Uterus (tissue), 2 donors: ENCODE measurements around the gene PHLDA2.

Source experiments
- POLR2A ChIP-seq, 2 donors: fragments of 450-650 bp; IDR thresholded peaks; one replicate each; pipeline ENCODE4 v1.6.1; 2016; ENCODE audit warnings: antibody characterized with exemption in 2 of 2, mild to moderate bottlenecking in 1 of 2, moderate library complexity in 1 of 2
- TF ChIP-seq, protein P1 (sequence below), 4 experiments: fragments of 200-600 bp in 2 of 4; fragments of 450-650 bp in 2 of 4; sonication (generic) in 2 of 4; IDR thresholded peaks; one replicate each; pipeline ENCODE4 v1.5.1; 2016 to 2019; ENCODE audit warnings: antibody characterized with exemption in 4 of 4, mild to moderate bottlenecking in 2 of 4, moderate library complexity in 1 of 4

DNA sequence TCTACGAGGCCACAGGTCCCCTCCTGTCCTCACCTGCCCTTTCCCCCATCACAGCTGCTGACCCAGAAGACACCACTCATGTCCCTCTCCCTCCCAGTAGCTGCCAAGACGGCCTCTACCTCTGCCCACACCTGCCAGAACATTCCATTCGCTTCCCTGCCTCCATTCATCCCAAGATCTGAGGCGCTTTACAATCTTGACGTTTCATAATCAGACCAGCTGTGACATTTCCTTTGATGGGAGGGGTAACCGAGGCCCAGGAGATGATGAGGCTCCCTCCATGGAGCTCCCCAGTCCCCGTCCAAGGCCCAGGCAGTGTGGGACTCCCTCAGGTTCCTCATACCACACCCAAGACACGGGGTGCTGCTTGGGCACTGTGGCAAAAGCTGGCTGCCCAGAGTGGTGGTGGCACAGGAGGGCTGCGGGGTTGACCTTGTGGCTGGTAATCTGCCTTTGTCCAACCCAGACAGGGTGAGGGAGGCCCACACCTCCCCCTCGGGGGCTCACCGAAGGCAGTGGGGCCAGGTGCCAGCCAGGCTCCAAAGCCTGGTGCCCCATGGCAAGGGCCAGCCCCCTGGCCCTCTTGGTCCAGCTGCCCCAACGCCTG lies 17.3 kb downstream of the PHLDA2 start:
- TF ChIP-seq, protein P1, sequence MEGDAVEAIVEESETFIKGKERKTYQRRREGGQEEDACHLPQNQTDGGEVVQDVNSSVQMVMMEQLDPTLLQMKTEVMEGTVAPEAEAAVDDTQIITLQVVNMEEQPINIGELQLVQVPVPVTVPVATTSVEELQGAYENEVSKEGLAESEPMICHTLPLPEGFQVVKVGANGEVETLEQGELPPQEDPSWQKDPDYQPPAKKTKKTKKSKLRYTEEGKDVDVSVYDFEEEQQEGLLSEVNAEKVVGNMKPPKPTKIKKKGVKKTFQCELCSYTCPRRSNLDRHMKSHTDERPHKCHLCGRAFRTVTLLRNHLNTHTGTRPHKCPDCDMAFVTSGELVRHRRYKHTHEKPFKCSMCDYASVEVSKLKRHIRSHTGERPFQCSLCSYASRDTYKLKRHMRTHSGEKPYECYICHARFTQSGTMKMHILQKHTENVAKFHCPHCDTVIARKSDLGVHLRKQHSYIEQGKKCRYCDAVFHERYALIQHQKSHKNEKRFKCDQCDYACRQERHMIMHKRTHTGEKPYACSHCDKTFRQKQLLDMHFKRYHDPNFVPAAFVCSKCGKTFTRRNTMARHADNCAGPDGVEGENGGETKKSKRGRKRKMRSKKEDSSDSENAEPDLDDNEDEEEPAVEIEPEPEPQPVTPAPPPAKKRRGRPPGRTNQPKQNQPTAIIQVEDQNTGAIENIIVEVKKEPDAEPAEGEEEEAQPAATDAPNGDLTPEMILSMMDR (IDR thresholded peaks at IDR 0.05) = no peak
- TF ChIP-seq POLR2A (IDR thresholded peaks at IDR 0.05) = no peak
